ENCODE data around the gene SYCE3.
"Not testable (repeated sequence)": the region's sequence is repeated elsewhere in the genome, so short reads cannot be mapped to it uniquely, and the experiment has no call there.

SYCE3 gene

DNA sequence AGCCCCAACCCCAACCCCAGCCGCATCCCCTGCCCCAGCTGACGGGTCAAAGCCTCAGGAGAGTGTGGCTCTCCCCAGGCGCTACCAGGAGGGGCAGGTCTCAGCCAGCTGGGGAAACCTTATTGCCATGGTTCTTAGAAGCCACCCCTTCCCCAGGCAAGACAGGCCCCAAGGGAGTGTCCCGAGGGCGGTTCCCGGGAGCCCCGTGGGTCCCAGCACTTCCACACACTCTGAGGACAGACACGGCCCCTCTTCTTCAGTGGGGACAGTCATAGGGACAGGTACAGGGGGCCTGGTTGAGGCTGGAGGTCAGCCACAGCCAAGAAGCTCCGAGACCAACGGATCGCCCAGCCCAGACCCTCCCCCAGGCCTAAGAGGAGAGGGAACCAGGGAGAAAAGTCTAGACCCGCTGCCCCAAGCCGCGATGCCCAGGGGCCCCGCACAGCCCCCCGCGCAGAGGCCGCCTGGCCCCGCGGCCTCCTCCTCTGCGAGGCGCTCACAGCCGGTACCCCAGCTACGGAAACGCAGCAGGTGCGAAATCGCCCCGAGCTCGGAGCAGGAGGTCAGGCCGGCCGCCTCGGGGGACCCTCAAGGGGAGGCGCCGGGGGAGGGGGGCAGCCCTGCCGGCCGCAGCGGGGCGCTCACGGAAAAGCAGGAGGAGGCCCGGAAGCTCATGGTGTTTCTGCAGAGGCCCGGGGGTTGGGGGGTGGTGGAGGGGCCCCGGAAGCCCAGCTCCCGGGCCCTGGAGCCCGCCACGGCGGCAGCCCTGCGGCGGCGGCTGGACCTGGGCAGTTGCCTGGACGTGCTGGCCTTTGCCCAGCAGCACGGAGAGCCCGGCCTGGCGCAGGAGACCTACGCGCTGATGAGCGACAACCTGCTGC is 14.4 kb downstream of the SYCE3 start:
- DNase-seq = no peak

DNA sequence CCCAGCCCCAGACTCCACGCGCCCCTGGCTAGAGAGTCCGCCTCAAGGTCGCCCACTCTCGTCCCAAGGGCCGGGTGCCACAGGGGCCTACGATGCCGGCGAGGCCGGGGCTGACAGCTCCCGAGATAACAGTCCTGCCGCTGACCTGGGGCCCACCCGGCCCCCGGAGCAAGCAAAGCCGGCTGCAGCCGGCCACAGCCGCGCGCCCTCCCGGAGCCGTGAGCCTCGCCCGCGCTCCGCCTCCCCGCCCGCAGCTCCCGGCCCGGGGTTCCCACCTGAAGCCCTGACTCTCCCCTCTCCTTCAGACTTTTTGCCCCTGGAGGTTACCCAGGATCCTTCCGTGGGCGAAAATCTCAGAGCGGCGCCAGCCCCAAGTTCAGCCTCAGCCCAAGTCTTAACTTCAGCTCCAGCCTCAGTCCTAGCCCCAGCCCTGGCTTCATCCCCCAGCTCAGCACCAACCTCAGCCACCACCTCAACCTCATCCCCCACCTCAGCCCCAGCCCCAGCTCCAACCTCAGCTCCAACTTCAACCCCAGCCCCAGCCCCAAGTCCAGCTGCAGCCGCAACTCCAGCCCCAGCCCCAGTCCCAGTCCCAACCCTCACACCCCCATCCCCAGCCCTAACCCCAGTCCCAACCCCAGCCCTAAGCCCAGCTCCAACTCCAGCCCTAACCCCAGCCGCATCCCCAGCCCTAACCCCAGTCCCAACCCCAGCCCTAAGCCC is 15.3 kb downstream of the SYCE3 start:
- DNase-seq = no peak

DNA sequence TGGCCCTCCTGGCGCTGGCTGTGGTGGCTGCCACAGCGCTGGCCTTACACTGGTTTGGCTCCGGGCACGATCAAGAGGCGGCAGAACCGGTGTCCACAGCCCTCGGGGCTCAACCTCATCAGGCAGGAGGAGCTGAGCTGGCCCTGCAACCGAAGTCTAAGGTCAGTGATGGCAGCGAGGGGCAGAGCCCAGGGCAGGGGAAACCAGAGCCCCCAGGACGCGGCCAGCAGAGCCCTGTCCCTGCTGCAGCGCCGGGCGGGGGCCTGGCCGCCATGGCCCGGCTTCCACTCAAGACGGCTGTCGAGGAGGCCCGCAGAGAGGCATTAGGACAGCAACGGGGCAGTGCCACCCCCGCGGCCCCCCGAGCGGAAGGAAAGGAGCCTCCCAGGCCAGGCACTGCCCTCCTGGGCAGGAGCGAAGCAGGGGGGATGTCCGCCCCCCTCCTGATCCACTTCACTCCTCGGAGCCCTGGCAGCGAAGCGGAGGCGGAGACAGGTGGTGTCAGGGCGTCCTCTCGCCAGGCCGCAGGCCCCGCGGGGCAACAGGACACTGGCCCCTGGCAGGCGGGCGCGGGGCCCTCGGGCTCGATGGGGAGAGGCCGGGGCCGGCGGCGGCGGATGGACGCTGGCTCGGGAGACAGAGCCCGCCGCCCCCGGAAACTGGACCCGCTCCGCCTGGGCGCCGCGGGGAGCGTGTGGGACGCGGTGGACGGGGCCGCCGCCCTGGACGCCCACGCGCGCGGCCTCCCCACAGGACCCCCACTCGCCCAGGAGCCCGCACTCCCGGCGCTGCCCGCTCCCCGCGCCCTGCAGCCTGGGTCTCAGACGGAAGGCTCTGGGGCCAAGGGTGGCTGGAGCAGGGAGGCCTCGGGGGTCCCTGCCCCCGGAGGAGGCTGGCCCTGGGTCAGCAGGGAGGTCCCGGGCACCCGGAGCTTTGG is 16.1 kb downstream of the SYCE3 start:
- DNase-seq = no peak

DNA sequence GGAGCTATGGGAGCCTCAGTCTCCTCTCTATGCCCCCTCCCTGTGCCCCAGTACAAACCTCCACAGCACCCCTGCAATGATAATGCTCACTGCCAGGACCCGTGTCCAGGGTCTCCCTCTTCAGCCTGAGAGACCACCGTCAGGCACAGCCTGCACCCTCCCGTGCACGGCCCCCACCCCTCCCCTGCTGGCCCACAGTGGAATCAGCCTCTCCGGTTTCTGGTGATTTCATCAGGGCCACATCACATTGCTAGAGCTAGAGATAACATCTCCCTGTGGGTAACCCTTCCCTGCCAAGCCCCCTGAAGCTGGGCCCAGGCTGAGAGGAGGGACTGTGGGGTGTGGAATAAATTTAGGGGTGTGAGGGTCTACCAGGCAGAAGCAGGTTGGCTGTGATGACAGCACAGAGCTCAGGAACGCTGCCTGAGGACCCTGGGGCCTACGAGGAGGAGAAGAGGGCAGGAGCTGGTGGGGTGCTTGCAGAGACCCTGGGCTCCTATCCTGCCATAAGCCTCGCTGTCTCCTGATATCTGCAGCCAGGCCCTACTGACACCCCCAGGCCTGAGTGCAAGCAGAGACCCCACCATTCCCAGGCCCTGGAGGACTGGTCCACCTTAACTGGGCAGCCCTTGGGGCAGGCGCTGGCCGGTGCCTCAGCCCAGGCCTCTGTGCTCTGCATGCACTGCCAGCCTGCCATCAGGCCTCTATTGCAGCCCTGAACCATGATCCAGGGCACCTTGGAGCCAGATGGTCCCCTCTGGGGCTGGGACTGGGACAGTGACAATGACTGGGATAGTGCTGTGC is 17.0 kb downstream of the SYCE3 start, which contains the start of gene KLHDC7B:
KLHDC7B (plus strand) TSS at position 378 of the 804 bp plus-strand sequence; CDS start at position 723, 345 bp downstream.
- no peak for DNase-seq

DNA sequence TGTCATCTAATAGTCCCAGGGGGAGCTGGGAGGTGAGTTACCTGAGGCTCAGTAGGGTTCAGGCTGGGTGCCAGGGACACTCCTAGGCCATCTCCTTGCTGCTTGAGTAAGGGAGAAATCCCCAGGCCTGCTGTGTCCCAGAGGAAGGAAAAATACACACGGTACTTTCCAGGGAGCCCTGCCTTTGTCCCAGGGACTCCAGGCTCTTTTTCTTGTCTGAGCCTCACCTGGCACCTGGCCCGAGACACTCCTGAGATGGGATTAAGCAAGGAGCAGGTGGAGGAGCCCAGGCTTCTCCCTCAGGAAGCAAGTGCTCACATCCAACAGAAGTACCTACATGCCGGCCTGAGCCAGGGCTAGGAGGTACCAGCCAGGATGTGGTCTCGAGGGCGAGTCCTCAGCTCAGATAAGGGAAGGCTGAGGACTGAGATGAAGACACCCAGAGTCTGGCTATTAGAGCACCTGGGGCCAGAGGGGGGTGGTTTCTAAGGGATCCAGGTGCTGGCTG is 17.9 kb downstream of the SYCE3 start:
- no peak for DNase-seq

DNA sequence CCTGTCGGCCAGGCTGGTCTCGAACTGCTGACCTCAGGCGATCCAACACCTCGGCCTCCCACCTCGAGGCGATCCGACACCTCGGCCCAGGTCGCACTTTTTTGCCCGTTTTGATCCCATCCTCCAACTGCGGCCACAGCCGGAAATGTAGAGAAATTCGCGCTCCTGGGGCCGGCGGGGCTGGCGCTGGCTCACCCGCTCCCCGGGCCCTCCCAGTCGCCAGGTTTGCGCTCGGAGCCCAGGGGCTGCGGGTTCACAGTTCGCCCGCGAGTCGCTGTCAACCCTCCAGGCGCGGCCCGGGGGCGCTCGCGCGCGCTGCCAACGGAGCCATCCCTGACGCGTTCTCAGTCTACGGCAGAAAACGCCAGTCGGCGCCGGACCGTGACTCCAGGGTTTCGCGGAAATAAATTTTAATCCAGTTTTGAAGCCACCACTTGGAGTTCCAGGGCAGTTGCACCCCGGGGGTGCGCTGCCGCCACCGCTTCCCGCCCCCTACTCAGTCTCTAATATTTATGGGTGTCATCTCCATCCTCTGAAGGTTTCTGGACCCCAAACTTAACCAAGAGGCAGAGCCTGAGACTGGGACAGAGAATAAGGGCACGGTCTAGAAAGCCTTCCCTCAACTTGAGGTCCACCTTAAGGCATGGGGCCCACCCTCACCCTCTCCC is 18.5 kb downstream of the SYCE3 start:
- peak; percentile 66 for DNase-seq

DNA sequence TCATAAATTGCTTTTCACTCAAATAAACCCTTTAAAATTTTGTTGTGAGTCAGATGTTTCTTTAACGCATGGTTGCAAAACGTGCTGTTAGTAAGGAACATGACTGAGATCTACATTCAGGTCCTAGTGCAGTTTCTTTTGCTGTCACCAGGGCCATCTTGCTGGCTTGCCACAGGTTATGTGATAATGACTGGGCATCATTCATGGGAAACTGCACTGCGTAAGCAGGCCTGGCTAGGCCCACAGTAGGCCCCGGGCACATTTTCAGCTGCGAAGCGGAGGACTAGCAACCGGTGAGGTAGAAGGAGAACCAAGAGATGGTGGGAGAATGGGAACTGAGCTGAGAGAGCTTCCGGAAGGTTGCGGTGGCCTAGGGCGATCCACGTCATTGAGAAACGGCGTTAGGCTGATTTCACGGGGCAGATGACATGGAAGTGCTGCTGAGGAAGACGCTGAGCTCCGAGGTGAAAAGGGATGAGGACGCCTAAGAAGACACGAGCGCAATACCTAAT is 20.2 kb downstream of the SYCE3 start:
- DNase-seq = no peak

DNA sequence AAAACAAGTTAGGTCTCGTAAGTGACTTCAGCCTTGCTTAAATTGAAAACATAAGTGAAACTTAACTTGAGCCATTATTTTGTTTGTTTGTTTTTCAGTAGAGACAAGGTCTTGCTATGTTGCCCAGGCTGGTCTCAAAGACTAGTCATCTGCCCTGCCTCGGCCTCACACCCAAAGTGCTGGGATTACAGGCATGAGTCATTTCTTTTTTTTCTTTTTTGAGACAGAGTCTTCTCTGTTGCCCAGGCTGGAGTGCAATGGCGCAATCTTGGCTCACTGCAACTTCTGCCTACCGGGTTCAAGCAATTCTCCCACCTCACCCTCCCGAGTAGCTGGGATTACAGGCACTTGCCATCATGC is 21.1 kb downstream of the SYCE3 start:
- not testable (repeated sequence) for DNase-seq

DNA sequence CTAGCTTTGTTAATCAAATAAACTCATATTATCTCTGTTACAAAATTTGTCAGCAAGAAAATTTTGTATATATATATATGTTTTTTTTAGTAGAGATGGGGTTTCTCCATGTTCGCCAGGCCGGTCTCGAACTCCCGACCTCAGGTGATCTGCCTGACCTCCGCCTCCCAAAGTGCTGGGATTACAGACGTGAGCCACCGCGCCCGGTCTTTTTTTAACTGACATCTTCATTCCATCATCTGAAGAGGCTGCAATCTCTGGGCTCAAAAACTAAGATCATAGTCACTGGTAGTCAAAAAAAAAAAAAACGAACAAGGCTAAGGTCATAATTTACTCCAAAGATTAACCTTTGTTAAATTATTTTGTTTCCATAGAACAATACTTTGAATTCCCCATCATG is 22.3 kb downstream of the SYCE3 start:
- no peak for DNase-seq

DNA sequence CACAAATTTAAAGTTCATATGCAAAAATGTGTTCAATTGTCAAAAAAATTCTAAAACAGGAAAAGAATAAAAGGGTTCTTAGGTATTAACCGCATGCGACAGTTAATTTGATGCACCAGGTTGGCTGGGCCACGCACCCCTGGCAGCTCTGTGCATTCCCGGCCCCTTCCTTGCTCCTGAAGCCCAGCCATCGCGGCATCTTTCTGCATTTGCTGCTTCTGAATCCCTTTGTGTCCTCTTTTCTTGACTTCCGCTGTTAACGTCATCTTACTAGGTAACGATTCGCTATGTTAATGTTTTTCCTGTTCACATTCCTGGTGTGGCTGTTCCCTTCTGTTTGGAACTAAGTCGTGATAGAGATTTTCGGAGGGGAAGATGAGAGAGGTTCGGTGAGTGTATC is 25.0 kb downstream of the SYCE3 start:
- no peak for DNase-seq

DNA sequence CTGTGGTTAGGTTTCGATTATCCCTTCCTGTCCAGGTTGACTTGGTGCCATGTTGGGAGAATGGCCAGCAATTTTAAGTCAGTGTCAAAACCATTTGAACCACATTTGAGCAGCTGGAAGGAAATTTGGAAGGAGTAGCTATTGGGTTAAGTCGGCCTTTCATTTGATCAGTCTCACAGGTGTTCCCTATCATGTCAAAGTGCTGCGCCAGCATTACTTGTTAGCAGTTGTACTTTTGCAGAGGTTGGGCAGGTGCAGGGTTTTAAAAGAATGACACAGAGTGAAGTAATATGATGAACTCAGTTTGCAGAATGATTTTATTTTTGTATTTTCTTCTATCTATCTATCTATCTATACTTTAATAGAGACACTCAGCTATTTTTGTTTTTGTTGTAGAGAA is 26.5 kb downstream of the SYCE3 start:
- no peak for DNase-seq

DNA sequence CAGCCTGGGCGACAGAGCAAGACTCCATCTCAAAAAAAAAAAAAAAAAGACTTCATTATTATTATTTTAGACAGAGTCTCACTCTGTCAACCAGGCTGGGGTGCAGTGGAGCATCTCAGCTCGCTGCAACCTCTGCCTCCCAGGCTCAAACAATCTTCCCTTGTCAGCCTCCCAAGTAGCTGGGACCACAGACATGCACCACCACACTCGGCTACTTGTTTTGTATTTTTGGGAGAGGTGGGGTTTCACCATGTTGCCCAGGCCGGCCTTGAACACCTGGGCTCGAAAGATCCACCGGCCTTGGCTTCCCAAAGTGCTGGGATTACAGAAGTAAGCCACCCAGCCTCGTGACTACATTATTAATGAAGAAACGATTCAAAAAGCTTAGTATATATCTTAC is 27.6 kb downstream of the SYCE3 start:
- DNase-seq = no peak

DNA sequence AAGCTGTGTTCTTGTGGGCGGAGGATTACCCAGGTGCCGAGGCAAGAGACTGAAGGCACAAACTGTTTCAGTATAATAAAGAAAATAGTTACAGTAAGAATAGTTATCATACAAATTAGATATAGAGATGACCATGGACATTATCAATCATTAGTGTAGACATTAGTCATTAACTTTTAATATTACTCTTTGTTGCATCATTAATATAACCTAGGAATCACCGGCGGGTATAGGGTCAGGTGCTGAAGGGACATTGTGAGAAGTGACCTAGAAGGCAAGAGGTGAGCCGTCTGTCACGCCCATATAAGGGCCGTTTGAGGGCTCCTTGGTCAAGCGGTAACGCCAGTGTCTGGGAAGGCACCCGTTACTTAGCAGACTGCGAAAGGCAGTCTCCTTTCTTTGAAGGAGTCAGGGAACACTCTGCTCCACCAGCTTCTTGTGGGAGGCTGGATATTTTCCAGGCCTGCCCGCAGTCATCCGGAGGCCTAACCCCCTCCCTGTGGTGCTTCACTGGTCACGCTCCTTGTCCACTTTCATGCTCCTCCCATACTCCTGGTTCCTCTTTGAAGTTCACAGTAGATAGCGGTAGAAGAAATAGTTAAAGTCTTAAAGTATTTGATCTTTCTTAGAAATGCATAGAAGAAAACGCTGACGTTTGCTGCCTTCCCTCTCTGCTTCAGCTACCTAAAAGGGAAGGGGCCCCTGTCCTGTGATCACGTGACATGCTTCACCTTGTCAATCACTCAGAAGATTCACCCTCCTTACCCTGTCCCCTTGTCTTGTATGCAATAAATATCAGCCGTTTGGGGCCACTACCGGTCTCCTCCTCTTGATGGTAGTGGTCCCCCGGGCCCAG is 28.6 kb downstream of the SYCE3 start:
- not testable (repeated sequence) for DNase-seq

DNA sequence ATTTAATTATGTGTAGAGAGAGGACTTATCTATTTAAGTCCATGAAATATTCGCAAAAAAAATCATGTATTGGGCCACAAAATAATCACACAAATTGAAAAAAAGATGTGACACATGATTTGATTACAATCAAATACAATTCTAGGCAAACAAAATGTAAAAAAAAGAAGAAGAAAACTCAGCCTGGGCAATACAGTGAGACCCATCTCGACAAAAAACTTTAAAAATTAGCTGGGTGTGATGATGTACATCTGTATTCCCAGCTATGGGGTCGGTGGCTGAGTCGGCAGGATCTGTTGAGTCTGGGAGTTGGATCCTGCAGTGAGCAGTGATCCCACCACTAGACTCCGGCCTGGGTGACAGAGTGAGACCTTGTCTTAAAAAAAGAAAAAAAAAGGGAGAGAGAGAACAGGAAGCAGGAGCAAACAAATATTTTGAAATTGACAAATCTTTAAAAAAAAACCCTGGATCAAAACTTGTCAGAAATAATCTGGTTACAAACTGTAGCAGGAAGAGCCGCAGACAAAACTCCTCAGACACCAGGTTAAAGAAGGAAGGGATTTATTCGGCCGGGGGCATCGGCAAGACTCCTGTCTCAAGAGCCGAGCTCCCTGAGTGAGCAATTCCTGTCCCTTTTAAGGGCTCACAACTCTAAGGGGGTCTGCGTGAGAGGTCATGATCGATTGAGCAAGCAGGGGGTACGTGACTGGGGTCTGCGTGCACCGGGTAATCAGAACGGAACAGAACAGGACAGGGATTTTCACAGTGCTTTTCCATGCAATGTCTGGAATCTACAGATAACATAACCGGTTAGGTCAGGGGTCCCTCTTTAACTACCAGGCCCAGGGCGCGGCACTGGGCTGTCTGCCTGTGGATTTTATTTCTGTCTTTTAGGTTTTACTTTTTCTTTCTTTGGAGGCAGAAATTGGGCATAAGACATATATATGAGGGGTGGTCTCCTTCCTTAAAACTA is 29.6 kb downstream of the SYCE3 start:
- DNase-seq = no peak

DNA sequence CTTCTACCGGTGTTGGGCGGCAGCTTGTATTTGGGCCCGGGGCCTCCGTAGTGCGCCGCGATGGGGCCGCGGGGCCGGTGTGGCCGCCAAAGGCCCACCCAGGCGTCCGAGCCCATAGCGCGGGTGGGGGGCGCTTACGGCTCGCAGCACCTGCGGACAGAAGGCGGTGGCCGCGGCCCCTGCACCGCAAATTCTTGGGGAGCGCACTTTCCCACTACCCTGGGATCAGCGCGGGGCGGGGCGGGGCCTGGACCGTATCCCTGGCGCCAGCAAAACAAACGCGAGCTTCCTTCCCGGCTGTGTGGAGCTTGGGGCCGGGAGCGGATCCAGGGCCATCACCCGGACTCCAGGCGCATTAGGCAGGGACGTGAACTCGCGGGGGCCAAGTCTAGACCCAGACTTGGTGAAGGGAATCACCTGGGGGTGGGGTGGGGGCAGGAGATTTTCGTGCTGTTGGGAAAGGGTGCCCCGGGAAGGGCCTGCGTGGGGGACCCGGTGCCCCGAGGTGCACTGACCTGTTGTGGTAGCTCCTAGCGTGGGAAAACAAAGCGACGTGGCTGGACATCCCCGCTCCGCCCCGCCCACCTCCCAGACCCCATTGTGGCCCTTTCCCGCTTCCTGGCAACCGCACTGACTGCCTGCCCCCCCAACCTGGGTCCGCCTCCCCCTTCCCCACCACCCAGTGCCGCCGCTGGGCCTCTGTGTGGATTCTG is 30.6 kb downstream of the SYCE3 start:
- no peak for DNase-seq

DNA sequence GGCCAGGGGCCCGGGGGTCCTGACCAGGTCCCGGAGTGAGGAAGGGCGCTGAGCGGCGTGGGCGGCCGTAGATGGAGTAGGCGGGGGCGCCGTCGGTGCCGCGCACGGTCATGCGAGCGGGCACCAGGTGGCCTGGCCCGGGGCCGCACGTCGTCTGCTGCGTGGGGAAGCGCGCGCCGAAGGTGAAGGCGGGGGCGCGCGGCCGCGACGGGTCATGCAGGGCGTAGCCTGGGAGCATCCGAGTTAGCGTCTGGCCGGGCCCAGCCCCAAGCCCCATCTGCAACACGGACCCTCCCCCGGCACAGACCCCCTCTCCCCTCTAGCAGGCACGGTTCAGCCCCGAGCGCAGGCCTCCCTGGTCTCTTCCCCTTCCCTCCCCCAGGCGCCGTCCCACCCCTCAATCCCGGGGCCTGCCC is 31.2 kb downstream of the SYCE3 start:
- no peak for DNase-seq

DNA sequence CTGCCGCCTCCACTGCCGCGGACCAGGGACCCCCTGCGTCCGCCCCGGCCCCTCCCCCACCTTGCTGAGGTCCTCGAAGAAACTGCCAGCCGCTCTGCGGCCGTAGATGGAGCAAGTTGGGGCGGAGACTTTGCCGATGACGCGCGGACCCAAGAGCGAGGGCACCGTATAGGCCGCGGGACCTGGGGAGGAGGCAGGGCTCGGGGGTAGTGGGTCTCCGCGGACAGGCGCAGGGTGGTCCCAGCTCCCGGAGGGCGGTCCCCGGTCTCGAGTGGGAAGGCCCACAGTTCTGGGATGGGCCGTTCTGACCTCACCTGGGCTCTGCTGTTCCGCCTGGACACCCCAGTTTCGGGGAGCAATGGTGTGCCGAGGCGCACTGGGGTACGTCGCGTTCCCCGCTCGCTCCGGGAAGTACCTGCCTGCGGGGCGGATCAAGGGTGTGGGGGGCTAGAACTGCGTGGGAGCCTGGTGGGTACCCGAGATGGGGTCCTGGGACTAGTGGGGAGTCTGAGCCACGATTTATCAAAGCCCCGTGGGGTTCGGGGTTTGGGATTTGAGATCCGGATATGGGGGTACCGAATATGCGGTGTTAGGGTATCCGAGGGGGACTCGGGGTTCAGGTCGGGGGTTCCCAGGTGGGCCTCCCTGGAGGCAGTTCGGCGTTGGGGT is 31.7 kb downstream of the SYCE3 start:
- peak; percentile 57 for DNase-seq

DNA sequence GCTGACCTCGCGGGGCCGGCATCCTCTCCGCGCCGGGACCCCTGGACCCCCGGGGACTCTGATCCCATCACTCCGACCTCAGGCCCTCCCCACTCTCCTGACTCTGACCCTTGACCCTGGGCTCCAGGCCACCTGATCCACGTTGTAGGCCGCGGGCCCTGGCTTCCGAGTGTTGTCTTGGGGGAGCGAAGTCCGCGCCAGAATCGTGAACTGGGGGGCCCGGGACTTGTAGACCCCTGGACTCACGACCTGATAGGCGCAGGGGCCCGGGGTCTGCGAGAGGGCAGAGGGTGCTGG is 32.2 kb downstream of the SYCE3 start:
- DNase-seq = no peak

Measured in NCI-H82 (cell line).